Measurements from ENCODE around the gene RINL. TPM values are rescaled to one million over a fixed set of nuclear protein-coding genes. Genes with fewer than 3 reads are reported as not detected.

The RINL gene
- total RNA-seq, 4 donors from 2014 or later, result 4.6 to 10.4 (median 6.6) TPM

DNA sequence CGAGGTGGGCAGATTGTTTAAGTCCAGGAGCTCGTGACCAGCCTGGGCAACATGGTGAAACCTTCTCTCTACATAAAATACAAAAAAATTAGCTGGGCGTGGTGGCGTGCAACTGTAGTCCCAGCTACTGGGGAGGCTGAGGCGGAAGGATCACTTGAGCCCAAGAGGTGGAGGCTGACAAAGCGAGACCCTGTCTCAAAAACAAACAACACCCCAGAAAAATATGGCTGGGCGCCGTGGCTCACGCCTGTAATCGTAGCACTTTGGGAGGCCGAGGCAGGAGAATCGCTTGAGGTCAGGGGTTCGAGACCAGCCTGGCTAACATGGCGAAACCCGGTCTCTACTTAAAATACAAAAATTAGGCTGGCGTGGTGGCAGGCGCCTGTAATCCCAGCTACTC is 24.9 kb downstream of the RINL start:
- peak overlapping the region; percentile 75 to 97 (median 84) for H3K4me3 ChIP-seq

GRCh38 chr19:38852231-38853044 is 25.6 kb downstream of the RINL start:
- Histone ChIP-seq H3K4me3 (peak overlapping the region; percentile 75 to 97 (median 84)), H3K9me3 (no peaks in the 10 kb centered on the region), H3K27me3 (no peaks in the 10 kb centered on the region), H3K27ac (replicated peaks in 1 of 4) (peak overlapping the region; percentile 98 to 100 (median 100)), H3K4me1 (peaks cover 28 to 40% (median 32%) of the 10 kb centered on the region in 4 donors), H3K36me3 (peaks cover under 1 to 8% (median 6%) of the 10 kb centered on the region in 4 donors)
- no peak for DNase-seq (ENCODE audit: extremely low spot score)
- peak; percentile 27 to 51 for TF ChIP-seq POLR2AphosphoS5 (IDR thresholded peaks at IDR 0.05)
- TF ChIP-seq POLR2A (IDR thresholded peaks at IDR 0.05; ENCODE audit: low read depth), result peak; percentile 10
- TF ChIP-seq EP300 (IDR thresholded peaks at IDR 0.05), result no peak
- no peak for TF ChIP-seq CTCF (IDR thresholded peaks at IDR 0.05)
- WGBS, result 0% methylated on average over 19 of the region's 52 CpGs
- intact Hi-C loops (cut with DNase I), result loop anchor here (2.0 kb wide), 1 partner anchor 16 kb away; no protein-coding TSS in a partner anchor

More for the DNA sequence above, 24.9 kb downstream of the RINL start:
- intact Hi-C loops (cut with DNase I), result loop anchor here (2.0 kb wide), 1 partner anchor 16 kb away; no protein-coding TSS in a partner anchor
- TF ChIP-seq POLR2A (IDR thresholded peaks at IDR 0.05; ENCODE audit: low read depth) (no peak), POLR2AphosphoS5 (IDR thresholded peaks at IDR 0.05) (no peak), CTCF (IDR thresholded peaks at IDR 0.05) (no peak), EP300 (IDR thresholded peaks at IDR 0.05) (no peak)
- DNase-seq (ENCODE audit: extremely low spot score), result no peak
- Histone ChIP-seq H3K36me3 (peaks cover 0 to 4% (median 0%) of the 10 kb centered on the region in 4 donors), H3K27me3 (no peaks in the 10 kb centered on the region), H3K27ac (replicated peaks in 1 of 4) (peak overlapping the region; percentile 98 to 100 (median 100)), H3K9me3 (no peaks in the 10 kb centered on the region), H3K4me1 (peaks cover 20 to 32% (median 25%) of the 10 kb centered on the region in 4 donors)
- 87% methylated on average over 16 of the region's 17 CpGs for WGBS

- H3K9me3 ChIP-seq, result no peaks in the 10 kb centered on the region
These were observed 26.3 kb downstream of the RINL start for GRCh38 chr19:38851622-38852230.

More at GRCh38 chr19:38851622-38852230, 26.3 kb downstream of the RINL start:
- WGBS, result 0% methylated on average over 18 of the region's 67 CpGs
- H3K36me3 ChIP-seq, result peaks cover 7 to 15% (median 13%) of the 10 kb centered on the region in 4 donors
- peak overlapping the region; percentile 75 to 97 (median 84) for H3K4me3 ChIP-seq
- peak; percentile 98 for DNase-seq (ENCODE audit: extremely low spot score)
- intact Hi-C loops (cut with DNase I), result loop anchor here (2.0 kb wide), 1 partner anchor 17 kb away; no protein-coding TSS in a partner anchor
- H3K4me1 ChIP-seq, result peaks cover 35 to 47% (median 40%) of the 10 kb centered on the region in 4 donors
- no peaks in the 10 kb centered on the region for H3K27me3 ChIP-seq
- no peak for TF ChIP-seq EP300 (IDR thresholded peaks at IDR 0.05)
- peak; percentile 79 for TF ChIP-seq POLR2A (IDR thresholded peaks at IDR 0.05; ENCODE audit: low read depth)
- TF ChIP-seq POLR2AphosphoS5 (IDR thresholded peaks at IDR 0.05), result peak; percentile 96 to 98
- no peak for TF ChIP-seq CTCF (IDR thresholded peaks at IDR 0.05)
- peak overlapping the region; percentile 98 to 100 (median 100) for H3K27ac ChIP-seq (replicated peaks in 1 of 4)

All from esophagus muscularis mucosa (tissue), 4 donors.